Neural crest cell (in vitro differentiated cells): ENCODE data around the gene C1orf21. TPM values are rescaled to one million over a fixed set of nuclear protein-coding genes. Genes with fewer than 3 reads are reported as not detected.
A peak's percentile ranks its signal among the peaks of the same experiment; 100 is the strongest.

ENCODE experiments used
- DNase-seq: peaks from one replicate; pipeline ENCODE4 v3.0.0; 2021; ENCODE audit warnings: low read depth, mixed read lengths, low spot score
- H3K27ac Mint-ChIP-seq: one replicate; pipeline ENCODE4 v1.8.0; 2021; ENCODE audit warnings: mild to moderate bottlenecking, mixed read lengths; ENCODE audit not compliant: unreplicated experiment
- H3K27me3 Mint-ChIP-seq: 2 replicates; pipeline ENCODE4 v1.8.0; 2021; ENCODE audit warnings: low read depth, mild to moderate bottlenecking, mixed read lengths
- H3K36me3 Mint-ChIP-seq: 2 replicates; pipeline ENCODE4 v1.8.0; 2021; ENCODE audit warnings: low read depth, mild to moderate bottlenecking, mixed read lengths
- H3K4me1 Mint-ChIP-seq: 2 replicates; pipeline ENCODE4 v1.8.0; 2021; ENCODE audit warnings: mixed read lengths
- H3K4me3 Mint-ChIP-seq: one replicate; pipeline ENCODE4 v1.8.0; 2021; ENCODE audit warnings: mild to moderate bottlenecking, mixed read lengths
- H3K9me3 Mint-ChIP-seq: 2 replicates; pipeline ENCODE4 v1.8.0; 2021; ENCODE audit warnings: mixed read lengths
- total RNA-seq: library from RNA; stranded (reverse); gene quantifications from 2 replicates; pipeline ENCODE4 v1.2.1, GENCODE V29; 2021
- TF ChIP-seq, protein P1 (sequence below): fragments of 200-600 bp; sonication (generic); conservative IDR thresholded peaks from 2 replicates; pipeline ENCODE4 v1.5.0; 2021; ENCODE audit warnings: antibody characterized with exemption, mild to moderate bottlenecking

Gene C1orf21
- total RNA-seq, 1 donor from 2014 or later, result 29.8 TPM

DNA sequence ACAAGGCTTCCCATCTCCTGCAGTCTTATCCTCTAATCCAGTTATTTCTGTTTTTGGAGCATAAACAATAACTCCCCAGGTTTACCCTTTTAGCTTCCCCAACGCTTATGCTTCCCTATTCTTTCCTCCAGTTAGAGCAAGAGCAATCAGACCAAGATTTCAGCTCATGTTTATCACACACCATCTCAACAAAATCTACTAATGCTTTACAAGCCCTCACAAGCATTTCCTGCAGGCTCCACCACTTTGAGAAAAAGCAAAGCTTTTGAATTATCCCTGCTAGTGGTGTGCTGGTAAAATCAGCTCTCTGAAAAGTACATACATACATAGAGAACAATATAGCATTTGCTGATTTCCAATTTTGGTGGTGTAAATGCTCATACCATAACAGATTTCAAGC lies 275.0 kb downstream of the C1orf21 start:
- no peak overlapping the region for H3K27ac Mint-ChIP-seq
- TF ChIP-seq, protein P1, sequence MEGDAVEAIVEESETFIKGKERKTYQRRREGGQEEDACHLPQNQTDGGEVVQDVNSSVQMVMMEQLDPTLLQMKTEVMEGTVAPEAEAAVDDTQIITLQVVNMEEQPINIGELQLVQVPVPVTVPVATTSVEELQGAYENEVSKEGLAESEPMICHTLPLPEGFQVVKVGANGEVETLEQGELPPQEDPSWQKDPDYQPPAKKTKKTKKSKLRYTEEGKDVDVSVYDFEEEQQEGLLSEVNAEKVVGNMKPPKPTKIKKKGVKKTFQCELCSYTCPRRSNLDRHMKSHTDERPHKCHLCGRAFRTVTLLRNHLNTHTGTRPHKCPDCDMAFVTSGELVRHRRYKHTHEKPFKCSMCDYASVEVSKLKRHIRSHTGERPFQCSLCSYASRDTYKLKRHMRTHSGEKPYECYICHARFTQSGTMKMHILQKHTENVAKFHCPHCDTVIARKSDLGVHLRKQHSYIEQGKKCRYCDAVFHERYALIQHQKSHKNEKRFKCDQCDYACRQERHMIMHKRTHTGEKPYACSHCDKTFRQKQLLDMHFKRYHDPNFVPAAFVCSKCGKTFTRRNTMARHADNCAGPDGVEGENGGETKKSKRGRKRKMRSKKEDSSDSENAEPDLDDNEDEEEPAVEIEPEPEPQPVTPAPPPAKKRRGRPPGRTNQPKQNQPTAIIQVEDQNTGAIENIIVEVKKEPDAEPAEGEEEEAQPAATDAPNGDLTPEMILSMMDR, result no peak
- no peak for DNase-seq
- peaks cover 24% of the 10 kb centered on the region for H3K27me3 Mint-ChIP-seq
- H3K9me3 Mint-ChIP-seq, result no peaks in the 10 kb centered on the region
- peaks cover 12% of the 10 kb centered on the region for H3K4me1 Mint-ChIP-seq
- no peaks in the 10 kb centered on the region for H3K36me3 Mint-ChIP-seq
- H3K4me3 Mint-ChIP-seq, result no peak overlapping the region

DNA sequence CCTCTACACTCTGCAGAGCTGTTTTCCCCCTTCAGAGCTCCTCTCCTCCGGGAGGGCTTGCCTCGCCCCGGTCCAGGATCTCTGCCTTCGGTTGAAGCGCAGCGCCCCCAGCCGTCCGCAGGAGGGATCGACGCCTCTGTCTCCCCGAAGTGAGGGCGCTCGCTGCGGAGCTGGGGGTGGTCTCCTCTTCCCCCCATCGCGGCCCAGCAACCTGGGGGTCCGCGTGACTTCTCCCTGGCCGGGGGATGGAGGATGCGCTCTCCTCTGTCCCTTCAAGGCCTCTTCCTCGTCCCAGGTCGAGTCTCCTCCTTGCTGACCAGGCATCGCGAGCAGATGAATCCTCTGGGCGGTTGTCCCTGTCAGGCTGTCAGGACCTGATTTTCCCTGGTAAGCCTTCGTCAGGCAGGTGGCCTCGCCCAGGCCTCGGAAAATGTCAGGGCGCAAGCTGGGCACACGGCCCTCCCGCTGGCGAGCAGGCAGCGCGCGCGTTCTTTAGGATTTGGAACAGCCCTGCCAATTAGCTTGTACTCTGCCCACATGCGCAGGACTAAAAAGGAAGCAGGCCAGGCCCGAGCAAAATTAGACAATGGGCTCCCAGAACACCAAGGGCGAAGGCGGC lies 277.3 kb downstream of the C1orf21 start:
- Mint-ChIP-seq H3K4me3 (peak overlapping the region; percentile 41), H3K36me3 (no peaks in the 10 kb centered on the region), H3K27ac (no peak overlapping the region), H3K9me3 (no peaks in the 10 kb centered on the region), H3K27me3 (peaks cover 34% of the 10 kb centered on the region), H3K4me1 (peaks cover 24% of the 10 kb centered on the region)
- TF ChIP-seq, protein P1, result peak; percentile 93
- peak; percentile 77 for DNase-seq

DNA sequence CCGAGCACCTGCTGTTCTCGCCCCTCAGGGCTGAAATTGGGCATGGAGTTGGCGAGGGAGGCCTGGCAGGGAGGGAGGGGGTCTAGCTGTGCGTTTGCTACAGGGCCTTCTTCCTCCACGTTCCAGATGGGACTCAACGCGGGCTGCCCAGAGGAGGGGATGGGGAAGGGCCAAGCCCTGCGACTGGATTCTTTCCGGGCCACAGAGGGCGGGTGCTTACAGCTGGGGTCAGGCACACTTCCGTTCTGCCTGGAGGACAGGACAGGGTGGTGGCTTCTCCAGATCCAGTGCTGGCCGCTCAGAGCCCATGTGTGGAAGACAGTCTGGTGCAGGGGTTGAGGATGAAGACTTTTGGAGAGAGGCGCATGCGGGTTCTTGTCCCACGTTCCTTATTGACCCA lies 277.8 kb downstream of the C1orf21 start:
- H3K36me3 Mint-ChIP-seq, result no peaks in the 10 kb centered on the region
- H3K9me3 Mint-ChIP-seq, result no peaks in the 10 kb centered on the region
- no peak overlapping the region for H3K27ac Mint-ChIP-seq
- no peak for DNase-seq
- TF ChIP-seq, protein P1, result no peak
- peaks cover 36% of the 10 kb centered on the region for H3K27me3 Mint-ChIP-seq
- H3K4me3 Mint-ChIP-seq, result no peak overlapping the region
- H3K4me1 Mint-ChIP-seq, result peaks cover 29% of the 10 kb centered on the region

DNA sequence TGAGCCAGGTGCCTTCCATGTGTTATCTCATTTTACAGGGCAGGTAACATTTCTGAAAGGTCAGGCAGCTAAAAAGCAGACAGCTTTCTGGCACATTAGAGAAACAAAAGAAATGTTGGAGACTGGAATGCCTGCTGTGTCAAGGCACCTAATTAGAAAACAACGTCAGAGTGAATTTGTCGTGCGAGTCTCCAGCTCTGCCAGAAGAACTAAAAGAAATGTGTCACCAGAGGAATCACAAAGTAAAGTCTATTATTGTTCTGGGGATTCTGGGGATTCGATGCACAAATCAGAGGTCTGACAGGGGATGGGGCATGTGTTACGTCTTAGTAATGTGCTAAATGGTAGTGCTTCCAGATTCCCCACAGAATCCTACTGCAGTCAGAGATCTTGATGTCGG lies 278.5 kb downstream of the C1orf21 start:
- H3K27me3 Mint-ChIP-seq, result peaks cover 38% of the 10 kb centered on the region
- no peak for DNase-seq
- H3K9me3 Mint-ChIP-seq, result no peaks in the 10 kb centered on the region
- H3K27ac Mint-ChIP-seq, result no peak overlapping the region
- no peak overlapping the region for H3K4me3 Mint-ChIP-seq
- TF ChIP-seq, protein P1, result no peak
- H3K4me1 Mint-ChIP-seq, result peaks cover 33% of the 10 kb centered on the region
- H3K36me3 Mint-ChIP-seq, result no peaks in the 10 kb centered on the region

DNA sequence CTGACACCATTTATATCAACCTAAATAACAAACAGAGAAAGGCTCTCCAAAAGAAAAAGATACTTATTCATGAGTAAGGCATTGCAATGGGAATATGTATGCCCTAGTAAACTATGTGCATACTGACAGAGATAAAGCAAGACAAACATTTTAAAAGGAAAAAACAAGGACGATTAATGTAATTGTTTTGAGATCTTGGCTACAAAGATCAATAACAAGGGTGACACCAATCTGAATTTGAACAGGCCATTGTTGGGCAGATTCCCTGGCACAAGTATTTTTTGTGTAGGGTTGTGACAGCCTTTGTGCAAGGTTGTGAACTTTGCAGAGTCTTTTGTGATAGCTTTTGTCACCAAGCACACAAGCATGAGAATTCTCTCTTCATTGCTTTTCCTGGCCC lies 282.6 kb downstream of the C1orf21 start:
- TF ChIP-seq, protein P1, result no peak
- H3K36me3 Mint-ChIP-seq, result no peaks in the 10 kb centered on the region
- H3K4me1 Mint-ChIP-seq, result peaks cover 31% of the 10 kb centered on the region
- DNase-seq, result no peak
- peaks cover 51% of the 10 kb centered on the region for H3K27me3 Mint-ChIP-seq
- H3K9me3 Mint-ChIP-seq, result no peaks in the 10 kb centered on the region
- H3K27ac Mint-ChIP-seq, result no peak overlapping the region
- H3K4me3 Mint-ChIP-seq, result peak overlapping the region; percentile 18
